ENCODE results near the gene SURF4. TPM values are rescaled to one million over a fixed set of nuclear protein-coding genes. Genes with fewer than 3 reads are reported as not detected.
"Not testable (repeated sequence)": the region's sequence is repeated elsewhere in the genome, so short reads cannot be mapped to it uniquely, and the experiment has no call there.

The SURF4 gene
- total RNA-seq, 4 donors from 2014 or later: 89.4 to 205 (median 147) TPM

- TF ChIP-seq CTCF (IDR thresholded peaks at IDR 0.05) (no peak), POLR2A (IDR thresholded peaks at IDR 0.05) (no peak), EP300 (IDR thresholded peaks at IDR 0.05; ENCODE audit: low read depth) (no peak), POLR2AphosphoS5 (IDR thresholded peaks at IDR 0.05) (no peak)
- peaks cover 0 to 38% (median 20%) of the 10 kb centered on the region in 4 donors for H3K36me3 ChIP-seq
- peaks cover 11 to 32% (median 30%) of the 10 kb centered on the region in 4 donors for H3K4me1 ChIP-seq
- no peaks in the 10 kb centered on the region for H3K9me3 ChIP-seq
- intact Hi-C loops (cut with DNase I; ENCODE audit: low total_unique reads): no loop called here
- no peak overlapping the region for H3K4me3 ChIP-seq
- no peak for DNase-seq
- in situ Hi-C loops (cut with MboI; ENCODE audit: low pct_ligation_motif_present in 1 of 4, low pct_unique_long_range_greater_than_20kb in 1 of 4, low sequenced_read_pairs in 3 of 4): loop anchor here in 1 of 4 donors (25.0 kb wide), 1 partner anchor 295 kb away; the partner anchor contains the start of gene GTF3C5
- H3K27me3 ChIP-seq: no peaks in the 10 kb centered on the region
- WGBS, 2 donors (ENCODE audit: low coverage in 1 of 2): 98% methylated on average over 57 of the region's 57 CpGs; no CpG with 5 or more reads in 1 of the 2 donors
- H3K27ac ChIP-seq: no peak overlapping the region
Measured at GRCh38 chr9:133331641-133332380, 44.0 kb downstream of the SURF4 start.

GRCh38 chr9:133331221-133331620, 44.6 kb downstream of the SURF4 start:
- intact Hi-C loops (cut with DNase I; ENCODE audit: low total_unique reads): no loop called here
- Histone ChIP-seq H3K4me1 (peaks cover 11 to 26% (median 25%) of the 10 kb centered on the region in 4 donors), H3K27ac (no peak overlapping the region), H3K4me3 (no peak overlapping the region), H3K27me3 (no peaks in the 10 kb centered on the region), H3K9me3 (no peaks in the 10 kb centered on the region), H3K36me3 (peaks cover 0 to 38% (median 20%) of the 10 kb centered on the region in 4 donors)
- no peak for TF ChIP-seq POLR2A (IDR thresholded peaks at IDR 0.05)
- no peak for TF ChIP-seq POLR2AphosphoS5 (IDR thresholded peaks at IDR 0.05)
- no peak for TF ChIP-seq CTCF (IDR thresholded peaks at IDR 0.05)
- no peak for TF ChIP-seq EP300 (IDR thresholded peaks at IDR 0.05; ENCODE audit: low read depth)
- in situ Hi-C loops (cut with MboI; ENCODE audit: low pct_ligation_motif_present in 1 of 4, low pct_unique_long_range_greater_than_20kb in 1 of 4, low sequenced_read_pairs in 3 of 4): loop anchor here in 1 of 4 donors (25.0 kb wide), 1 partner anchor 294 kb away; the partner anchor contains the start of gene GTF3C5
- DNase-seq: no peak
- 83% methylated on average over 18 of the region's 19 CpGs; no CpG with 5 or more reads in 1 of the 2 donors for WGBS, 2 donors (ENCODE audit: low coverage in 1 of 2)

- in situ Hi-C loops (cut with MboI; ENCODE audit: low pct_ligation_motif_present in 1 of 4, low pct_unique_long_range_greater_than_20kb in 1 of 4, low sequenced_read_pairs in 3 of 4): loop anchor here in 3 of 4 donors (10.0 to 25.0 kb wide), 2 partner anchors 145 to 292 kb away; partner anchors contain the start of gene GTF3C5 (in 1 of the 3)
- not testable (repeated sequence) for H3K27me3 ChIP-seq, H3K9me3 ChIP-seq, H3K27ac ChIP-seq, H3K4me3 ChIP-seq
- DNase-seq: peak; percentile 66
- H3K4me1 ChIP-seq: peaks cover 11 to 17% (median 15%) of the 10 kb centered on the region in 4 donors
- intact Hi-C loops (cut with DNase I; ENCODE audit: low total_unique reads): loop anchor here (1.0 kb wide), 1 partner anchor 27 kb away; no protein-coding TSS in a partner anchor
- WGBS, 2 donors (ENCODE audit: low coverage in 1 of 2): 48 to 74% methylated on average over 10 to 21 of the region's 21 CpGs
- peak; percentile 52 to 87 (median 64) for TF ChIP-seq CTCF (IDR thresholded peaks at IDR 0.05)
- H3K36me3 ChIP-seq: peaks cover 0 to 38% (median 20%) of the 10 kb centered on the region in 4 donors
Measured at GRCh38 chr9:133329306-133330156, 46.3 kb downstream of the SURF4 start.

Data from transverse colon (tissue), 4 donors.